Measurements from ENCODE around the gene MPP3. TPM values are rescaled to one million over a fixed set of nuclear protein-coding genes. Genes with fewer than 3 reads are reported as not detected.

The MPP3 gene
- total RNA-seq, 2 experiments from 2014 or later: 0.27 to 0.31 TPM

GRCh38 chr17:43825567-43825966, 7.4 kb downstream of the MPP3 start:
- H3K9me3 Mint-ChIP-seq: no peaks in the 10 kb centered on the region
- no peak for TF ChIP-seq CTCF (IDR thresholded peaks at IDR 0.05)
- DNase-seq (no peak), ATAC-seq (no peak)
- no peak overlapping the region for H3K27ac Mint-ChIP-seq
- H3K4me3 Mint-ChIP-seq: no peak overlapping the region
- H3K27me3 Mint-ChIP-seq: no peaks in the 10 kb centered on the region
- H3K4me1 Mint-ChIP-seq (ENCODE audit: low read depth): no peaks in the 10 kb centered on the region
- POLR2A ChIA-PET: interaction anchor here (1.0 kb wide), 1 partner anchor 47 kb away, joined by 3 read pairs; the partner anchor contains the start of gene DUSP3
- intact Hi-C loops (cut with micrococcal nuclease): no loop called here
- CTCF ChIA-PET: interaction anchor here (5.6 kb wide), 1 partner anchor 20 kb away, joined by 29 read pairs; the partner anchor contains the start of gene CD300LG
- no peaks in the 10 kb centered on the region for H3K36me3 Mint-ChIP-seq (ENCODE audit: low read depth)

DNA sequence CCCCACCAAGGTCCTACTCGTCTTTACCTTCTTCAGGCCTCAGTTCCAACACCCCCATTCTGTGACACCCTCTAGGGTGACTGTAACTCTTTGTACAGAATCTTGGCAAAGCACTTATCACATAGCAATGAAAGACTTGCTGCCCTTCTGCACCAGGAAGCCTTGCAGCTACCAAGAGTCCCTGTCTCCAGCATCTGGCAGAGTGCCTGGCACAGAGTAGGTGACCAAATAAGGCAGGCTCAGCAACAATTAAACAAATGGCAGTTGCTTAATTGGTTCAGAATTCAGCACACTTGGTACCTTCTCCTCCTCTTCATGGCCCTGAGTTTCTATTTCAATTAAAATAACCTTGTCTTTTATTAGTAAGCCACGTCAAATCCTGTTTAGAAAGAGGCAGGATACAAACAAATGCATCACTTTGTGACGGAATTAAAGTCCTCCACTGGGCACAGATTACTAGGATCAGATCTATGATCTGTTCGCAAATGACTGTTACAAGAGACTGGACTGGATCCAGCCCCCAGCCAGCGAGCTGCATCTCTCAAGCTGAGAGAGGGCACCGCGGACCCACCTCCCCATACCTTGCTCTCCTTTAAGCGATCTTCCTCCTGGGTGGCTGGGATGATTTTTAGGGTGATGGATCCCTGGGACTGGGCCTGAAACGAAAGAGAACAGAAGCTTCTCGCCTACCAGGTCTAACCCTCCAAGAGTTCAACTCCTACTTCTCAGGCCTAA, 9.4 kb downstream of the MPP3 start:
- H3K4me3 Mint-ChIP-seq: no peak overlapping the region
- CTCF ChIA-PET: interaction anchor here (1.1 kb wide), 1 partner anchor 23 kb away, joined by 4 read pairs; the partner anchor contains the start of gene CD300LG
- no peak for ATAC-seq

DNA sequence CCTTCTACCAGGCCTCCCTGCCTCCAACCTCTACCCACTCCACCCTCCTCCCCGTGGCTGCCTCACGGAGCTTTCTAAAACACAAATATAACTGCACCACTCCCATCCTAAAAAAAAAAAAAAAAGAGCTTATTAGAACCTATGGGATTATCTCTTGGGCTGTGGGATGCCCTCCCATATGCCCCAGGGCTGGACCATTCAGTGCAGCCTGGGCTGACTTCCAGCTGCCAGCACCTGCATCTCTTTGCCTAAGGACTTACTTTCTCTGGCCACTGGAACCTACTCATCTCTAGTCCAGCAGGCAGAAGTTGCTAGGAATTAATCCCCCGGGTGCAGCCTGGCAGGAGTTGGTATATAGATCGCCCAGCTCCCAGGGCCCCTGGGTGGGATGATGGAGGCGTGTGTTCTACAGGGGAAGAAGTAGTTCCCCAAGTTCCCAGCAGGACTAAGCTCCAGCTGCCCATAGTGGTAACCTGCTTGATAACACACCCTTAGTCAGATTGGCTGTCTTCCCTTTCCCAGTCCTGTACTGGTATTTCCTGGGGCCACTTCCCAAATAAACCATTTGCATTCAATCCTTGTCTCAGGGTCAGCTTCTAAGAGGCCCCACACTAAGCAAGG, 10.3 kb downstream of the MPP3 start:
- H3K9me3 Mint-ChIP-seq: no peaks in the 10 kb centered on the region
- CTCF ChIA-PET: interaction anchor here (0.8 to 1.1 kb wide), 2 partner anchors 18 to 24 kb away, joined by 3 to 4 read pairs; partner anchors contain the start of gene CD300LG
- H3K27me3 Mint-ChIP-seq: no peaks in the 10 kb centered on the region
- POLR2A ChIA-PET: no interaction called here
- TF ChIP-seq CTCF (IDR thresholded peaks at IDR 0.05): no peak
- no peak overlapping the region for H3K4me3 Mint-ChIP-seq
- ATAC-seq: no peak
- H3K4me1 Mint-ChIP-seq (ENCODE audit: low read depth): no peaks in the 10 kb centered on the region
- no peaks in the 10 kb centered on the region for H3K36me3 Mint-ChIP-seq (ENCODE audit: low read depth)
- no peak overlapping the region for H3K27ac Mint-ChIP-seq
- intact Hi-C loops (cut with micrococcal nuclease): no loop called here
- DNase-seq: no peak

More for the DNA sequence above, 9.4 kb downstream of the MPP3 start:
- no peak for TF ChIP-seq CTCF (IDR thresholded peaks at IDR 0.05)
- intact Hi-C loops (cut with micrococcal nuclease): no loop called here
- Mint-ChIP-seq H3K36me3 (ENCODE audit: low read depth) (no peaks in the 10 kb centered on the region), H3K9me3 (no peaks in the 10 kb centered on the region), H3K27me3 (no peaks in the 10 kb centered on the region), H3K27ac (no peak overlapping the region), H3K4me1 (ENCODE audit: low read depth) (no peaks in the 10 kb centered on the region)
- POLR2A ChIA-PET: no interaction called here
- DNase-seq: no peak

DNA sequence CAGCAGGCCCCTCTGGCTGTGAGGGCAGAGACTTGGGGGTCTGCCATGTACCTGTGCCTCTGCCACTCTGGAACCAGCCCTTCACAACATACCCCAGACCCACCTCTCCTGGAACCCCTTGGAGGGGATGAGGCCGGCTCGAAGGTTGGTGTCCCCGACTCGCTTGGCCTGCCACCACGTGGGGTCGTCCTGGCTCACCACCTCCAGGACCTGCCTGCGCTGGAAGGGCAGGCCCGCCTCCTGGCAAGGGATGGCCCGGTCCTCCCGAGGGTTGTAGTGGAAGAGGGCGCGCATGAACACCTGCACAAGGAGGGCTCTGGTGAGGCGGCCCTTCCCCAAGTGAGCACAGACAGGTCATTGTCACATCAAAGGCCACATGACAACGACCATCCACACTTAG, 12.2 kb downstream of the MPP3 start:
- no peak overlapping the region for H3K27ac Mint-ChIP-seq
- no peaks in the 10 kb centered on the region for H3K9me3 Mint-ChIP-seq
- no peak for ATAC-seq
- H3K27me3 Mint-ChIP-seq: no peaks in the 10 kb centered on the region
- intact Hi-C loops (cut with micrococcal nuclease): no loop called here
- ChIA-PET CTCF (no interaction called here), POLR2A (no interaction called here)
- no peak overlapping the region for H3K4me3 Mint-ChIP-seq
- no peaks in the 10 kb centered on the region for H3K36me3 Mint-ChIP-seq (ENCODE audit: low read depth)
- no peak for TF ChIP-seq CTCF (IDR thresholded peaks at IDR 0.05)
- DNase-seq: no peak
- no peaks in the 10 kb centered on the region for H3K4me1 Mint-ChIP-seq (ENCODE audit: low read depth)

- no peak for TF ChIP-seq CTCF (IDR thresholded peaks at IDR 0.05)
- no peak overlapping the region for H3K4me3 Mint-ChIP-seq
- CTCF ChIA-PET: interaction anchor here (0.9 to 1.5 kb wide), 5 partner anchors 10 to 222 kb away, joined by 3 to 6 read pairs (median 3); partner anchors contain the start of gene CD300LG
- ATAC-seq: no peak
- H3K27ac Mint-ChIP-seq: no peak overlapping the region
- no peaks in the 10 kb centered on the region for H3K9me3 Mint-ChIP-seq
- no peaks in the 10 kb centered on the region for H3K4me1 Mint-ChIP-seq (ENCODE audit: low read depth)
- POLR2A ChIA-PET: interaction anchor here (0.9 kb wide), 1 partner anchor 15 kb away, joined by 4 read pairs; no protein-coding TSS in a partner anchor
- no peaks in the 10 kb centered on the region for H3K27me3 Mint-ChIP-seq
- no peak for DNase-seq
- H3K36me3 Mint-ChIP-seq (ENCODE audit: low read depth): no peaks in the 10 kb centered on the region
- intact Hi-C loops (cut with micrococcal nuclease): no loop called here
Measured at GRCh38 chr17:43818966-43819365, 14.0 kb downstream of the MPP3 start.
